IPS-18c (cell line): ENCODE data around the gene ZNF407.

Source experiments
- H3K4me3 ChIP-seq: 2 replicates; pipeline ENCODE4 v1.7.0; 2013; ENCODE audit warnings: low read depth, mild to moderate bottlenecking, low read length, moderate library complexity; ENCODE audit not compliant: insufficient read depth
- H3K9me3 ChIP-seq: one replicate; pipeline ENCODE4 v1.6.1; 2013; ENCODE audit warnings: mild to moderate bottlenecking, low read length, moderate library complexity; ENCODE audit not compliant: control insufficient read depth, insufficient read depth

Gene ZNF407

DNA sequence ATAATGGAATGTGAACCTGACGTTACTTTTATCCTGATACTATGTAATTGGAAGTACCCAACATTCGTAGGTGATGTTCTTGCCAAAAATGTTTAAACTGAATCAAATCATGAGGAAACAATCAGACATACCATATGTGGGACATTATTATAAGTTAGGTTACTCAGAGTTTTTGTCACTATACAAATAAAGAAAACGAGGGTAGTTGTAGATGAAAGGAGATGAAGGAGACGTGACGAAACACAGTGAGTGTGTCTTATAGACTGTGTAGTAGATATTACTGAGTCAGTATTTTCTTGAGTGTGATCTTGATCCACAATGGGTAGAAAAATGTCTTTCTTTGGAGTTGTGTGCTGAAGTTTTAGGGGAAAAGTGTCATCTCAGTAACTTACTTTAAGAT lies 176.8 kb downstream of the ZNF407 start:
- H3K9me3 ChIP-seq = no peaks in the 10 kb centered on the region
- no peak overlapping the region for H3K4me3 ChIP-seq

- no peak overlapping the region for H3K4me3 ChIP-seq
- H3K9me3 ChIP-seq = no peaks in the 10 kb centered on the region
These were observed 177.6 kb downstream of the ZNF407 start for GRCh38 chr18:74775239-74775638.

DNA sequence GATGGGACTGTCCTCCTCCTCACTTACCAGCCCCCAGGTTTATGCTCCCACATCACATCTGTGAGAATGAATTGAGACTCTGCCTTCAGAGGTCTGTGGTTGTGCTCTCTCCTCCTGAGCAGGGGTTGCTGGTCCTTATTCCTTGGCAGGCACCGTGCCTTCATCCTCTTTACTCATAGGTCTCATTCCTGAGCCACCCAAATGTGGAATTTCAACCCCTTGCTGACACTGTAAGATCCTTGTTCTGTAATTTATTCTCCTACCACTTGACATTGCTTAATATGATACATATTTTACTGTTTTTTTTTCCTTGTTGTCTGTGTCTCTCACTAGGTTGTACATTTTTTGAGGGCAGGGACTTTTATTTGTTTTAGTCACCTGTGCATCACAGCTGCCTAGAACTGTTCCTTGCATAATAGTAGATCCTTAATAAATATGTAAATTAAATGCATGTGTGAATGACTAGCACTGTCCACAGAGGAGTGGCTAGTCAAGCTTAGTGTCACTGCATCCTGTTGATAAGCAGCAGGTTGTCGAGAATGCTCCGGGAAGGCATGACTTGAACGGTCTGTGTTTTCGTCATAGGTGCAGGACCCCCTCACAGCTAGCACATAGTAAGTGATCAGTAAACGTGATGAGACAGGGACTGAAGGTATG lies 180.6 kb downstream of the ZNF407 start:
- H3K4me3 ChIP-seq = no peak overlapping the region
- no peaks in the 10 kb centered on the region for H3K9me3 ChIP-seq

DNA sequence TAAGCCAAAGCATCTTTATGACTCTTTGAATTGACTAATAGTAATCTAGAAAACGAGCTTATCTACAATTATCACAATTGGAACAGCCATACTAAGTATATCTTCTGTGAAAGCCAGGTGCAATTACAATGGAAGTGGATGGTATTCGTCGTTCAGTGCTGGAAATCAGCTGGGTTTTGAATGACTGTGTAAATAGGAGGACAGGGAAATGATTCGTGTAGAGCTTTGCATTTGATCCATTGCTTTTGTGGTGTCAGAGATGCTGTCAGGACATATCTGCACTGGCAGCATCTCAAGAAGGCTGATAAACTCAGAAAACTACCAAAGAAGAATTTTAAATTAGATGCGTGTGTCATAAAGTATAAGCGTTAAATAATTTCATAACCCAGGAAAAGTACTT lies 187.1 kb downstream of the ZNF407 start:
- H3K4me3 ChIP-seq = no peak overlapping the region
- H3K9me3 ChIP-seq = no peaks in the 10 kb centered on the region

- Histone ChIP-seq H3K4me3 (no peak overlapping the region), H3K9me3 (no peaks in the 10 kb centered on the region)
These were observed 188.0 kb downstream of the ZNF407 start for GRCh38 chr18:74785632-74786031.

DNA sequence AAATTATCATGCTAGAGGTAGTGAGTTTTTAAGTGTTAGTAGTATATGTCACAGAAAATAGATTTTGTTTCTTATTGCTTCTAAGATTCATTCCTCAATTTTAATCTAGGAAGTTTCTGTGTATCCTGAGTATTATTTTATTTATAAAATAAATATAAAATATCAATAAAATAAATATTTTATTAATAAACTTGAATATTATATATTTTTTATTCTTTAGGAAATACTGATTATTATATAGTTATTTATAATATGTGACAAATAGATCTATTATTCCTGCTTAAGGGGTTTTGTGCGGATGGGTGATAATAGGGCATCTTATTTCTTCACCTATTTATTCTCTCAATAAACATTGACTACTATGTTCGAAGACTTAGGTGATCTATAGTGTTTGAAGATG lies 191.0 kb downstream of the ZNF407 start:
- Histone ChIP-seq H3K9me3 (no peaks in the 10 kb centered on the region), H3K4me3 (no peak overlapping the region)

DNA sequence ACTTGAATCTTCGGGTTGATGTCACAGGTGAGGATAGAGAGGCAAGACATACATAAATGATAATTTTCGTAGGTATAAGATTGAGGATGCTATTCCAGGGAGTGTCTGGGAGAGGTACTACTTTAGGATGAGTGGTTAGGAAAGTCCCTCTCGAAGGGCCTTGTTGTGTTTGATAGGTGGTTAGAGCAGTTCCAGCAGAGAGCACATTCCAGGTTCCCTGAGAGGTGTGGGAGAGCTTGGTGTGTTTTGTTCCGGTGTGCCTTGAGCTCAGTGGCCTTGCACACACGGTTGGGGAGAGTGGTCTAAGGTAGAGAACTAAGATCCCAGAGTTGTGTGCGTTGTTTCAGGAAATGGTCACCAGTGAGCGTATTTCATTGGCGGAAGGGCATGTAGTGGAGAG lies 191.4 kb downstream of the ZNF407 start:
- H3K9me3 ChIP-seq = no peaks in the 10 kb centered on the region
- no peak overlapping the region for H3K4me3 ChIP-seq

DNA sequence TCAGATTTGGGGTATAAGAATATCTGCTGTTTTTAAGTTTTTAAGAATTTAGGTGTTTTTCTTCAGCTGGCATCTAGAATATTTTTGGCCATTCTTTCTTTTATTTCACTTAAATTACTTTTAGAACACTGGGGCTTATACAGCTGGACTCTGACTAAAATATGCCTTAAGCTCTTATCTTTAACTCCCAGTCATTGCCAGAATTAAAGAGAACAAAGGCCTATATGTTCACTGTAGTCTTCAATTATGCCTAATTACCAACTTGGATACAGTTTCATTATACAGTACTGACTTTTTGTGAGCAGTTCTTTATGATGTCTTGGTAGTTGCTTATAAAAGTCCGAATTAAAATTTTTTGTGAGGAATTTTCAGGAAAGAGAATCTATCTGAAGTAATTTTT lies 192.8 kb downstream of the ZNF407 start:
- H3K4me3 ChIP-seq = no peak overlapping the region
- H3K9me3 ChIP-seq = no peaks in the 10 kb centered on the region

DNA sequence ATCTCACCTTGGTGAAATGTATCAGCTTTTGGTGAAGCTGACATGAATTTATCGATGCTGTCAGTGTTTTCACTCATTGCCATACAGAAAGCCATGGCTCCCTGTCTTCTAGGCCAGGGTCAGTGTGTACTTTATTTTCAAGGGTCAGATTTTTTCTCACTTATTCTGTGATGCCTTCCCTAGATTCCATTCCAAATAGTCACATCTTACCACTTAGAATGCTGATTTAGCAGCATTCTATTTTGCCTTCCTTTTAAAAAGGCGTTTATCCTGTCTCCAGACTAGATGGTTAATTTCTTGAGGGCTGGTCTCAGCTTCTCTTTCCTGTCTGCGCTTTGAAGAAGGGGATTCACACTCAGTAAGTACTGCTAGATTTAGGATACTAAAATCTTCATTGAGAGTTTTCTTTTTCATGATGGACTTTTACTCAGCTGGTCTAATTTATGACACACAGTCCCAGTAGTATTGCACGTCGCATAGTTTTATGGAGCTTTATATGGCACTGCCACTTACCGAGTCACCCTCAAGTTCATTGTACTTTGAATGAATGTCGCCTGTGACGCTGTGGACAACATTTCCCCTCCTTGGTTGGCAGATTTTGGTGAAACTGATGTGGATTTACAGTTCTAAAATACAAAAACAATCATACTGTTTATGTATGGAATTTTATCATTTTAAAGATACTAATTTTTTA lies 194.0 kb downstream of the ZNF407 start:
- no peak overlapping the region for H3K4me3 ChIP-seq

DNA sequence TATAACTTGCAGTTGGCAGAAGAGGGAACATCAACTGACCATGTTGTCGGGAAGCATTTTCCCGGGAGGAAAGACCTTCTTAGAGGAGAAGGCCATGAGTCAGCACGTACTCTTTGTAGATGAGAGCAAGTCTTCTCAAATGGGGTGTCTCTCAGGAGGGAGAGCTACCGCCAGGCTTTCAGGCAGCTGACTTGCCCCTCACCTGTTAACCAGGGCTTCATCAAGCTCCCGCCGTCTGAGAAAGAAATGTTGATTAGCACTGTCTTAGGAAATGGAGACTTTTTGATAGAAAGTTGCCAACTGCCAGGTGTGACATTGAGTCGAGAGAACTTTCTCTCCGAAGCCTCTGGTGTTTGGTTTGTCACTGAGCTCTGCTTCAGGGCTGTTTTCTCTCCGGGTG lies 196.1 kb downstream of the ZNF407 start:
- Histone ChIP-seq H3K9me3 (no peaks in the 10 kb centered on the region), H3K4me3 (no peak overlapping the region)

More for the DNA sequence above, 194.0 kb downstream of the ZNF407 start:
- H3K9me3 ChIP-seq = no peaks in the 10 kb centered on the region

GRCh38 chr18:74795751-74796150 lies 198.1 kb downstream of the ZNF407 start:
- Histone ChIP-seq H3K9me3 (no peaks in the 10 kb centered on the region), H3K4me3 (no peak overlapping the region)

DNA sequence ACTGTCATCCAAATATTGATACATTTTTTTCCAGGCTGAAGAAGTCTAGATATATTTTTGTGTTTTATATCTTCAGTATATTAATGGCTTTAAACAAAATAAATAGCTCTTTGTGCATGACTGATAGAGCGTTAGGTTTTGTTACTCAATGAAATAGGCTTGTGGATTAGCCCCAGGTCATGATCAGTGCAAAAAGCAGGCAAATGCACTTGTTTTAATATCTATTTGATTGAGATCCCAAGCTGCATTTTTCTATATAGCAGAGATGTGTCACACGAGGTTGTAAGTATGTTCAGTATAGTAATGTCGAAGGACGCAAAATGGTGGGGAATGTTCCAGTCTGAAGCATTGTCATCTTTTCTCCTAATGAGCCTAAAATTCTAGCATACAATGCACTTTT lies 198.5 kb downstream of the ZNF407 start:
- Histone ChIP-seq H3K4me3 (no peak overlapping the region), H3K9me3 (no peaks in the 10 kb centered on the region)

- no peaks in the 10 kb centered on the region for H3K9me3 ChIP-seq
- no peak overlapping the region for H3K4me3 ChIP-seq
These were observed 199.3 kb downstream of the ZNF407 start for GRCh38 chr18:74796841-74797576.

GRCh38 chr18:74797577-74798151 lies 200.0 kb downstream of the ZNF407 start:
- H3K4me3 ChIP-seq = no peak overlapping the region
- no peaks in the 10 kb centered on the region for H3K9me3 ChIP-seq

GRCh38 chr18:74799542-74799941 lies 201.9 kb downstream of the ZNF407 start:
- no peak overlapping the region for H3K4me3 ChIP-seq
- H3K9me3 ChIP-seq = no peaks in the 10 kb centered on the region

GRCh38 chr18:74800098-74800497 lies 202.4 kb downstream of the ZNF407 start:
- Histone ChIP-seq H3K4me3 (no peak overlapping the region), H3K9me3 (no peaks in the 10 kb centered on the region)

DNA sequence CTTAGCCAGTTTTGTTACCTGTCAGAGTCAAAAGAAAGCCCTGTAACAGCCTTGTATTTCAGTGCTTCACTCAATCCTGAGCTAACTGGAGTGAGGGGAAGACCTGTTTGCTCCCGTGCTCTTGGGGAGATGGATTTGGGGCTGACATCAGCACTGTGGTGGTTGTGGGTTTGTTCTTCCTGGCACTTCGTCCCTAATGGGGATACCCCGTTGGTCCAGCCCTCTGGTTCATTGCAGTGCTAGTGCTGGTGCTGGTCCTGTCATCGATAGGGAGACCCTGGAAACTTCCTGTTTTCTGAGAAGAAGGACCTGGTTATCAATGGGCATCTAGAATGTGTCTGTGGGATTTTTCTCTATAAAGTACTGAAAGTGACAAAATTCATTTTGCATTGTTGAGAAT lies 205.4 kb downstream of the ZNF407 start:
- Histone ChIP-seq H3K4me3 (no peak overlapping the region), H3K9me3 (no peaks in the 10 kb centered on the region)

DNA sequence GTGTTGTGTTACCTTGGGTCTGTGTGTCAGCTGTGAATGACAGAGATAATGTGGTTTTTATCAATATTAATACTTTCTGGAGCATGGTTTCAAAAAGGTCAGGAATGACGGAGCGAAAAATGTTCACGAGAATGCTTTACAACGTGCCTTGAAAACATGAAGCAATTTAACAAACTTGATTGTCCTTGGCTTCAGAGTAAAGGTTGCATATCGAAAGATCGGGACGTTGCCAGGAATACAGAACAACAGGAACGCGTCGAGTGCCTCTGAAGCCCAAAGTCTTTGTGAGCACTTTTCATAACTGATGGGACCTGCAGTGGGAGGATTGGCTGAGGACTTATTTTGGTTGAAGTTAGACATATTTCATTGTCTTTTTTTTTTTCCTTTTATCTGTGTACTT lies 206.1 kb downstream of the ZNF407 start:
- Histone ChIP-seq H3K4me3 (no peak overlapping the region), H3K9me3 (no peaks in the 10 kb centered on the region)
